Right lobe of liver (tissue), 4 donors: ENCODE data around the gene RPS6KA2.

ENCODE experiments used
- POLR2A ChIP-seq: fragments of 450-650 bp; IDR thresholded peaks from one replicate; pipeline ENCODE4 v1.6.1; 2017; ENCODE audit warnings: antibody characterized with exemption, mild to moderate bottlenecking
- TF ChIP-seq, protein P1 (sequence below), 4 donors: fragments of 200-600 bp in 3 of 4; fragments of 450-650 bp in 1 of 4; IDR thresholded peaks; one replicate each; pipeline versions ENCODE4 v1.5.1 to v1.8.0; 2016 to 2022; ENCODE audit warnings: antibody characterized with exemption in 4 of 4, mild to moderate bottlenecking in 2 of 4
- donor health status: DM: no; HTN: no; CAD: no.
- donor health status: DM: no; HTN: no; CAD: no.
- donor health status: DM: no; HTN: yes; CAD: no.

DNA sequence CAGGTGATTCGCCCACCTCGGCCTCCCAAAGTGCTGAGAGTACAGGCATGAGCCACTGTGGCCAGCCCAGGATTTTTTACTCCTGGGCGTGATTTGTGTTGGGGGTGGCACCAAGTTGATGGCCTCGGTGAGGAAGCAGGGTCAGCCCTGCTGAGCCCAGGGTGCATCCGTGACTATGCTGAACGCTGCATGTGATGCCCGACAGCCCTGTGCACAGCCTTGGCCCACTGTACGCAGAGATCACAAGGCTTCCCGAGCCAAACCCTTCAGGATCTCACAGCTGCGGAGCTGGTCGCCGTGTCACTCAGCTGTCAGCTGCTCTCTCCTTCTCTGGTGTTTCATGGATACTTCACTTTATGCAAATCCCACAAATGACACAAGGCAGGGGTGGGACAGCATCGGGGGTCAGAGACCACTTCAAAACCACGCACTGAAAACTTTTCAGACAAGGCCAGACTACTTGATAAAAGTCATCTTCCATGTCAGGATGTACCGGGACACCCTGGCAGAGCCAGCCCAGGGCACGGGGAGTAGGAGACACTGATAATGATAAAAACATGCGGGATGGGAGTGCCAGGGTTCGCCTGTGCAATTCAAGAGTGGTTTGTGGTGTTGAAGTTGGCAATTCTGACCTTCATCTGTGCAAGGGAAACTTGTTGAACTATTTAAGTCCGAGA, 31.2 kb upstream of the RPS6KA2 start:
- TF ChIP-seq, protein P1, sequence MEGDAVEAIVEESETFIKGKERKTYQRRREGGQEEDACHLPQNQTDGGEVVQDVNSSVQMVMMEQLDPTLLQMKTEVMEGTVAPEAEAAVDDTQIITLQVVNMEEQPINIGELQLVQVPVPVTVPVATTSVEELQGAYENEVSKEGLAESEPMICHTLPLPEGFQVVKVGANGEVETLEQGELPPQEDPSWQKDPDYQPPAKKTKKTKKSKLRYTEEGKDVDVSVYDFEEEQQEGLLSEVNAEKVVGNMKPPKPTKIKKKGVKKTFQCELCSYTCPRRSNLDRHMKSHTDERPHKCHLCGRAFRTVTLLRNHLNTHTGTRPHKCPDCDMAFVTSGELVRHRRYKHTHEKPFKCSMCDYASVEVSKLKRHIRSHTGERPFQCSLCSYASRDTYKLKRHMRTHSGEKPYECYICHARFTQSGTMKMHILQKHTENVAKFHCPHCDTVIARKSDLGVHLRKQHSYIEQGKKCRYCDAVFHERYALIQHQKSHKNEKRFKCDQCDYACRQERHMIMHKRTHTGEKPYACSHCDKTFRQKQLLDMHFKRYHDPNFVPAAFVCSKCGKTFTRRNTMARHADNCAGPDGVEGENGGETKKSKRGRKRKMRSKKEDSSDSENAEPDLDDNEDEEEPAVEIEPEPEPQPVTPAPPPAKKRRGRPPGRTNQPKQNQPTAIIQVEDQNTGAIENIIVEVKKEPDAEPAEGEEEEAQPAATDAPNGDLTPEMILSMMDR (IDR thresholded peaks at IDR 0.05): no peak
- no peak for TF ChIP-seq POLR2A
